DOHH2 (cell line): Measurements from ENCODE around the gene MMP1.

Experiments used
- H3F3A ChIP-seq: fragments of 200-600 bp; sonication (generic), shearing (Covaris generic); 2 replicates; pipeline ENCODE4 v1.6.0; 2016; ENCODE audit warnings: antibody characterized with exemption, mild to moderate bottlenecking; ENCODE audit not compliant: control insufficient read depth, insufficient read depth
- H3K27ac ChIP-seq: fragments of 200-600 bp; sonication (generic); 2 replicates; pipeline ENCODE4 v1.5.1; 2014; ENCODE audit warnings: low read depth, mild to moderate bottlenecking, low read length, moderate library complexity
- H3K27me3 ChIP-seq: fragments of 200-600 bp; sonication (generic); 2 replicates; pipeline ENCODE4 v1.6.1; 2014; ENCODE audit warnings: mild to moderate bottlenecking, low read length, mixed read lengths; ENCODE audit not compliant: control insufficient read depth
- H3K36me3 ChIP-seq: fragments of 200-600 bp; sonication (generic); 2 replicates; pipeline ENCODE4 v1.6.1; 2014; ENCODE audit warnings: mild to moderate bottlenecking, low read length, moderate library complexity, mixed read lengths; ENCODE audit not compliant: control insufficient read depth
- H3K4me1 ChIP-seq: fragments of 200-600 bp; sonication (generic); 2 replicates; pipeline ENCODE4 v1.6.1; 2014; ENCODE audit warnings: mild to moderate bottlenecking, low read length, mixed read lengths; ENCODE audit not compliant: control insufficient read depth
- H3K4me2 ChIP-seq: fragments of 200-600 bp; sonication (generic); 2 replicates; pipeline ENCODE4 v1.6.0; 2014; ENCODE audit warnings: mild to moderate bottlenecking, low read length, moderate library complexity
- H3K4me3 ChIP-seq: fragments of 200-600 bp; sonication (generic); 2 replicates; pipeline ENCODE4 v1.5.1; 2014; ENCODE audit warnings: mild to moderate bottlenecking, low read length, mixed read lengths
- H3K79me2 ChIP-seq: fragments of 200-600 bp; sonication (generic); 2 replicates; pipeline ENCODE4 v1.6.1; 2014; ENCODE audit warnings: mild to moderate bottlenecking, low read length, mixed read lengths; ENCODE audit not compliant: control insufficient read depth
- H3K9me2 ChIP-seq: fragments of 200-600 bp; sonication (generic); replicated peaks from 2 replicates; pipeline ENCODE4 v1.6.1; 2014; ENCODE audit warnings: mild to moderate bottlenecking, low read length, mixed read lengths; ENCODE audit not compliant: control insufficient read depth
- H3K9me3 ChIP-seq: fragments of 200-600 bp; sonication (generic); 2 replicates; pipeline ENCODE4 v1.6.1; 2014; ENCODE audit warnings: antibody characterized with exemption, low read length, mixed read lengths; ENCODE audit not compliant: control insufficient read depth, insufficient read depth
- H4K20me1 ChIP-seq: fragments of 200-600 bp; sonication (generic); 2 replicates; pipeline ENCODE4 v1.6.0; 2014; ENCODE audit warnings: low read depth, mild to moderate bottlenecking, antibody characterized with exemption, low read length, moderate library complexity; ENCODE audit not compliant: control insufficient read depth, insufficient read depth
- EZH2phosphoT487 ChIP-seq: fragments of 200-600 bp; sonication (generic); IDR thresholded peaks from 2 replicates; pipeline ENCODE4 v1.6.1; 2017; ENCODE audit warnings: borderline replicate concordance, mild to moderate bottlenecking, antibody characterized with exemption, low read length, moderate library complexity, mixed read lengths
- TF ChIP-seq, protein P1 (sequence below): fragments of 200-600 bp; sonication (generic); IDR thresholded peaks from one replicate; pipeline ENCODE4 v1.5.1; 2014; ENCODE audit warnings: antibody characterized with exemption, mild to moderate bottlenecking, low read depth, low read length; ENCODE audit not compliant: poor library complexity, severe bottlenecking

The MMP1 gene

DNA sequence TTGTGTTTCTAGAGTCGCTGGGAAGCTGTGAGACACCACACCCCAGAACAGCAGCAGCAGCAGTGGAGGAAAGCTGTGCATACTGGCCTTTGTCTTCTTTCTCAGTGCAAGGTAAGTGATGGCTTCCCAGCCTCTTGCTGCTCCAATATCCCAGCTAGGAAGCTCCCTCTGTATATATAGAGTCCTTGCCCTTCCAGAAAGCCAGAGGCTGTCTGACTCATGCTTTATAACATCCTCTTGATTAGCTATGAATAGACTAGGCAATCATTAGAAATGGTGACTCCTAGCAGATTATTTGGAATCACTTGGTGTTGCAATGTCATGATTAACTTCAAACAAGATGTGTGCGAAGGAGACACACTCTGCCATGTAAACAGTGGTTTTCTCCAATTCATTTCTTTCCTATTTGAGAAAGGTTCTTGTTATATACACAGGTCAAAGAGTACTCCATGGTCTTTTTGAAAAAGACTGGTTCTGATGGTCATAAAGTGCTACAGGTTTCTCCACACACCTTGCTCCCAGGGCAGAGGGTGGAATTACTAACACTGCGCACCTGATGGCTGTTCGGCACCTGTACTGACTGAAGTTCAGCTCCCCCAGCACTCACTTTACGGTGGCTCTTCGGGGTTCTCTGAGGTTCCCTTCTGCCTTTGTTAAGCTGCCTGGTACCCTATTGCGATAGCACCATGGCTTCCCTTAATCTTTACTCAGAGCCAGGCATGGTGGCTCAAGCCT is at the start of gene MMP1:
Gene MMP1, minus strand, starts transcription at position 149 of the 735 bp plus-strand sequence. Its CDS starts 68 bp downstream, at position 81.
- Histone ChIP-seq H3F3A (no peaks in the 10 kb centered on the region), H3K4me3 (no peak within 1 kb of the TSS), H3K36me3 (no peaks in the 10 kb centered on the region), H4K20me1 (no peaks in the 10 kb centered on the region), H3K9me2 (no peaks in the 10 kb centered on the region), H3K4me1 (no peaks in the 10 kb centered on the region), H3K79me2 (no peaks in the 10 kb centered on the region), H3K9me3 (no peaks in the 10 kb centered on the region), H3K27ac (no peak within 1 kb of the TSS), H3K4me2 (no peak within 1 kb of the TSS), H3K27me3 (peaks cover 7% of the 10 kb centered on the region; the same call in 1 of the 2 replicates)
- TF ChIP-seq, protein P1, sequence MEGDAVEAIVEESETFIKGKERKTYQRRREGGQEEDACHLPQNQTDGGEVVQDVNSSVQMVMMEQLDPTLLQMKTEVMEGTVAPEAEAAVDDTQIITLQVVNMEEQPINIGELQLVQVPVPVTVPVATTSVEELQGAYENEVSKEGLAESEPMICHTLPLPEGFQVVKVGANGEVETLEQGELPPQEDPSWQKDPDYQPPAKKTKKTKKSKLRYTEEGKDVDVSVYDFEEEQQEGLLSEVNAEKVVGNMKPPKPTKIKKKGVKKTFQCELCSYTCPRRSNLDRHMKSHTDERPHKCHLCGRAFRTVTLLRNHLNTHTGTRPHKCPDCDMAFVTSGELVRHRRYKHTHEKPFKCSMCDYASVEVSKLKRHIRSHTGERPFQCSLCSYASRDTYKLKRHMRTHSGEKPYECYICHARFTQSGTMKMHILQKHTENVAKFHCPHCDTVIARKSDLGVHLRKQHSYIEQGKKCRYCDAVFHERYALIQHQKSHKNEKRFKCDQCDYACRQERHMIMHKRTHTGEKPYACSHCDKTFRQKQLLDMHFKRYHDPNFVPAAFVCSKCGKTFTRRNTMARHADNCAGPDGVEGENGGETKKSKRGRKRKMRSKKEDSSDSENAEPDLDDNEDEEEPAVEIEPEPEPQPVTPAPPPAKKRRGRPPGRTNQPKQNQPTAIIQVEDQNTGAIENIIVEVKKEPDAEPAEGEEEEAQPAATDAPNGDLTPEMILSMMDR, result no peak
- no peak for TF ChIP-seq EZH2phosphoT487

DNA sequence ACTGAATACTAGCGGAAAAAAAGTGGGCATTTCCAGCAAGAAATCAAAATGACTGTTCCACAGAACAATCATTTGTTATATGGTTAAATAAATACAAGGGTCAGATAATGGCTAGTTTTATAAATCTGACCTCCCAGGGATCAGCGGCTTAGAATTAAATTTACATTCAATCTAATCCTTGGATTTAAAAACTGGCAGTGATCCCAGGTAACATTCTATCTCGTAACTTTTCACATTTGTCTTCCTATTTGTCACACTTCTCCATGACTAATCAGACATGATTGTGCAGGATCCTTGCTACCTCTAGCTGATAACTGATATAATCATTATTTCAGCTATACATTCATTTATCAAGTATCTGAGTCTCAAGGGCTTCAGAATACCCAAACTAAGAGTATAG is 48.3 kb upstream of the MMP1 start:
- Histone ChIP-seq H3K4me2 (no peak overlapping the region), H3F3A (no peaks in the 10 kb centered on the region), H3K79me2 (no peaks in the 10 kb centered on the region), H3K4me1 (no peaks in the 10 kb centered on the region), H4K20me1 (no peaks in the 10 kb centered on the region), H3K27ac (no peak overlapping the region), H3K4me3 (no peak overlapping the region), H3K36me3 (no peaks in the 10 kb centered on the region), H3K9me2 (no peaks in the 10 kb centered on the region), H3K27me3 (peaks cover 4% of the 10 kb centered on the region; the same call in 1 of the 2 replicates), H3K9me3 (no peaks in the 10 kb centered on the region)
- no peak for TF ChIP-seq EZH2phosphoT487
- TF ChIP-seq, protein P1, result no peak

DNA sequence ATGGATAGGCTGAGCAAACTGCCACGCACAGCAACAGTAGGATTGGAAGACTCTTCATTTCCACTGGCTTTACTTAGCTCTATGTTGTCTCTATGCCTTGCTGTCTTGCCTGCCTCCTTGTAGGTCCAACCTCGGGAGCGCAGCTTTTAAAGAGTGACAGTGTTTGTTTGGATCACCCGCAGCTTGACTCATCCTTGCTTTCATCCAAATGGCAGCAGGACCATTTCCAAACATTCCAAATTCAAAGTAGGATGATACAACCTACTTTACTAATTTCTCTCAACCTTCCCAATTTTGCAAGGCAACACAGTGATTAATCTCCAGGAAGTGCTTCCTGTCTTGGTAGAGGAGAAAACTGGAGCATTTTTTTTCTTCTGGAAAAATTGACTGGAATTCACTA is 45.5 kb upstream of the MMP1 start, which contains the start of gene MMP3:
Gene MMP3, minus strand, starts transcription at position 121 of the 400 bp plus-strand sequence. Its CDS starts 63 bp downstream, at position 58.
- Histone ChIP-seq H3K4me3 (no peak within 1 kb of the TSS), H3K79me2 (no peaks in the 10 kb centered on the region), H3K27ac (no peak within 1 kb of the TSS)

More for the DNA sequence above, 45.5 kb upstream of the MMP1 start, which contains the start of gene MMP3:
- H3F3A ChIP-seq, result no peaks in the 10 kb centered on the region
- H3K9me3 ChIP-seq, result no peaks in the 10 kb centered on the region
- no peaks in the 10 kb centered on the region for H3K36me3 ChIP-seq
- H3K9me2 ChIP-seq, result no peaks in the 10 kb centered on the region
- no peaks in the 10 kb centered on the region for H3K27me3 ChIP-seq
- H3K4me1 ChIP-seq, result no peaks in the 10 kb centered on the region
- H3K4me2 ChIP-seq, result no peak within 1 kb of the TSS
- H4K20me1 ChIP-seq, result no peaks in the 10 kb centered on the region
- TF ChIP-seq EZH2phosphoT487, result no peak
- TF ChIP-seq, protein P1, result no peak
